HTERT RPE-1 (cell line): Measurements from ENCODE around the gene ATP10A.
"Not testable (repeated sequence)": the region's sequence is repeated elsewhere in the genome, so short reads cannot be mapped to it uniquely, and the experiment has no call there.

ENCODE experiments used
- in situ Hi-C: fragments of 300-500 bp; cut with MboI; formaldehyde crosslinking; loops from 4 replicates; pipeline ENCODE4 v1.14.3; 2020; ENCODE audit warnings: low sequenced_read_pairs

Gene ATP10A

GRCh38 chr15:25667829-25668228, 195.3 kb downstream of the ATP10A start:
- in situ Hi-C loops = no loop called here

GRCh38 chr15:25665913-25666312, 197.2 kb downstream of the ATP10A start:
- in situ Hi-C loops = no loop called here

- in situ Hi-C loops = no loop called here
Measured at GRCh38 chr15:25664761-25665160, 198.4 kb downstream of the ATP10A start.

GRCh38 chr15:25663515-25663914, 199.6 kb downstream of the ATP10A start:
- in situ Hi-C loops = no loop called here

GRCh38 chr15:25661898-25662297, 201.2 kb downstream of the ATP10A start:
- in situ Hi-C loops = no loop called here

GRCh38 chr15:25659251-25659650, 203.9 kb downstream of the ATP10A start:
- in situ Hi-C loops = no loop called here

GRCh38 chr15:25658560-25658959, 204.6 kb downstream of the ATP10A start:
- in situ Hi-C loops = no loop called here

- in situ Hi-C loops = no loop called here
Measured at GRCh38 chr15:25655207-25655948, 207.7 kb downstream of the ATP10A start.

GRCh38 chr15:25653371-25653770, 209.8 kb downstream of the ATP10A start:
- in situ Hi-C loops = no loop called here

GRCh38 chr15:25652704-25653103, 210.4 kb downstream of the ATP10A start:
- in situ Hi-C loops = no loop called here

GRCh38 chr15:25649390-25649789, 213.7 kb downstream of the ATP10A start:
- in situ Hi-C loops = no loop called here

- in situ Hi-C loops = no loop called here
Measured at GRCh38 chr15:25643120-25643519, 220.0 kb downstream of the ATP10A start.

- in situ Hi-C loops = no loop called here
Measured at GRCh38 chr15:25641762-25642161, 221.4 kb downstream of the ATP10A start.

- in situ Hi-C loops = no loop called here
Measured at GRCh38 chr15:25641361-25641760, 221.8 kb downstream of the ATP10A start.

GRCh38 chr15:25640959-25641358, 222.2 kb downstream of the ATP10A start:
- in situ Hi-C loops = not testable (repeated sequence)

- in situ Hi-C loops = no loop called here
Measured at GRCh38 chr15:25640381-25640780, 222.7 kb downstream of the ATP10A start.

GRCh38 chr15:25636486-25636885, 226.6 kb downstream of the ATP10A start:
- in situ Hi-C loops = not testable (repeated sequence)

GRCh38 chr15:25635191-25635590, 227.9 kb downstream of the ATP10A start:
- in situ Hi-C loops = no loop called here

- in situ Hi-C loops = no loop called here
Measured at GRCh38 chr15:25633862-25634261, 229.3 kb downstream of the ATP10A start.

- in situ Hi-C loops = no loop called here
Measured at GRCh38 chr15:25631971-25632370, 231.2 kb downstream of the ATP10A start.
